GM08714 (cell line): ENCODE measurements around the gene LRBA.

Experiments used
- H3K4me3 ChIP-seq: fragments of 200-500 bp; sonication (Bioruptor generic); 2 replicates; pipeline ENCODE4 v1.5.1; 2014; ENCODE audit warnings: mild to moderate bottlenecking, low read length, inconsistent platforms
- ZNF274 ChIP-seq: IDR thresholded peaks from 2 replicates; pipeline ENCODE4 v1.6.1; 2012; ENCODE audit warnings: mild to moderate bottlenecking, low read depth, low read length

LRBA gene

GRCh38 chr4:150461957-150462356 is 553.1 kb downstream of the LRBA start:
- no peak for TF ChIP-seq ZNF274
- H3K4me3 ChIP-seq = no peak overlapping the region

- no peak overlapping the region for H3K4me3 ChIP-seq
- no peak for TF ChIP-seq ZNF274
Observed at GRCh38 chr4:150457802-150458201, 557.3 kb downstream of the LRBA start.

- no peak for TF ChIP-seq ZNF274
Observed at GRCh38 chr4:150451883-150452282, 563.2 kb downstream of the LRBA start.

GRCh38 chr4:150447356-150447755 is 567.7 kb downstream of the LRBA start:
- no peak overlapping the region for H3K4me3 ChIP-seq
- TF ChIP-seq ZNF274 = no peak

More at GRCh38 chr4:150451883-150452282, 563.2 kb downstream of the LRBA start:
- no peak overlapping the region for H3K4me3 ChIP-seq

GRCh38 chr4:150439451-150439933 is 575.6 kb downstream of the LRBA start:
- H3K4me3 ChIP-seq = no peak overlapping the region
- no peak for TF ChIP-seq ZNF274

GRCh38 chr4:150436598-150437370 is 578.3 kb downstream of the LRBA start:
- no peak overlapping the region for H3K4me3 ChIP-seq
- no peak for TF ChIP-seq ZNF274

- no peak overlapping the region for H3K4me3 ChIP-seq
- no peak for TF ChIP-seq ZNF274
Observed at GRCh38 chr4:150431221-150431620, 583.9 kb downstream of the LRBA start.

- TF ChIP-seq ZNF274 = no peak
- H3K4me3 ChIP-seq = no peak overlapping the region
Observed at GRCh38 chr4:150425161-150425560, 589.9 kb downstream of the LRBA start.

- H3K4me3 ChIP-seq = no peak overlapping the region
- TF ChIP-seq ZNF274 = no peak
Observed at GRCh38 chr4:150423503-150423902, 591.6 kb downstream of the LRBA start.

GRCh38 chr4:150423074-150423473 is 592.0 kb downstream of the LRBA start:
- no peak for TF ChIP-seq ZNF274

GRCh38 chr4:150421612-150422011 is 593.5 kb downstream of the LRBA start:
- no peak for TF ChIP-seq ZNF274

More at GRCh38 chr4:150423074-150423473, 592.0 kb downstream of the LRBA start:
- no peak overlapping the region for H3K4me3 ChIP-seq

GRCh38 chr4:150419939-150420338 is 595.1 kb downstream of the LRBA start:
- TF ChIP-seq ZNF274 = no peak
- H3K4me3 ChIP-seq = no peak overlapping the region

More at GRCh38 chr4:150421612-150422011, 593.5 kb downstream of the LRBA start:
- H3K4me3 ChIP-seq = no peak overlapping the region

GRCh38 chr4:150418757-150419410 is 596.2 kb downstream of the LRBA start:
- no peak for TF ChIP-seq ZNF274

GRCh38 chr4:150415213-150415612 is 599.9 kb downstream of the LRBA start:
- H3K4me3 ChIP-seq = no peak overlapping the region
- TF ChIP-seq ZNF274 = no peak

More at GRCh38 chr4:150418757-150419410, 596.2 kb downstream of the LRBA start:
- no peak overlapping the region for H3K4me3 ChIP-seq

- no peak for TF ChIP-seq ZNF274
Observed at GRCh38 chr4:150411520-150411919, 603.6 kb downstream of the LRBA start.

GRCh38 chr4:150402871-150403272 is 612.2 kb downstream of the LRBA start:
- H3K4me3 ChIP-seq = no peak overlapping the region
- TF ChIP-seq ZNF274 = no peak

More at GRCh38 chr4:150411520-150411919, 603.6 kb downstream of the LRBA start:
- H3K4me3 ChIP-seq = no peak overlapping the region
